C1 segment of cervical spinal cord (tissue), 14 donors: ENCODE results near the gene SLC16A7.

Experiments used
- DNase-seq, 14 donors: peaks; one replicate each; lab custom pipeline; 2025; lab: John Stamatoyannopoulos, UW

The SLC16A7 gene

GRCh38 chr12:59665701-59666100, 69.9 kb downstream of the SLC16A7 start:
- no peak for DNase-seq

GRCh38 chr12:59668674-59669073, 72.8 kb downstream of the SLC16A7 start:
- no peak for DNase-seq

- DNase-seq = no peak
Measured at GRCh38 chr12:59672273-59672672, 76.4 kb downstream of the SLC16A7 start.

DNA sequence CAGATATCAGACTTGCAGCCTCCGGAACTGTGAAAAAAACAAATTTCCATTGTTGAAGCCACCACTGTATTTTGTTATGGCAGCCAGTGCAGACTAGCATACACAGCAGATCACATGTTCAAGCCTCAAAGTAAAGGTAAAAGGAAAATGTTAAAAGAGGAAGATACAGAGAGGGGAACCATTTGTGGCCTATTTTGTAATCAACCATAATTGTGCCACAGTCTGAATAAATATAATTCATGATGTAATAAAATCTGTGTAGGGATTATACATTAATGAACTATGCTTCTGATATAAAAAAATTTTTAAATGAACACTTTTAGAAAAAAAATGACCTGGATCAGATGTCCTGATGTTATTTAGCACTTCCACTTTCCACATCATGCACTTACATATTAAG, 79.6 kb downstream of the SLC16A7 start:
- DNase-seq = no peak

- DNase-seq = no peak
Measured at GRCh38 chr12:59677857-59678256, 82.0 kb downstream of the SLC16A7 start.

- DNase-seq = no peak
Measured at GRCh38 chr12:59678759-59679411, 83.1 kb downstream of the SLC16A7 start.

- no peak for DNase-seq
Measured at GRCh38 chr12:59689776-59690175, 93.9 kb downstream of the SLC16A7 start.

- DNase-seq = no peak
Measured at GRCh38 chr12:59695379-59695778, 99.5 kb downstream of the SLC16A7 start.

- DNase-seq = no peak
Measured at GRCh38 chr12:59698600-59698999, 102.8 kb downstream of the SLC16A7 start.

DNA sequence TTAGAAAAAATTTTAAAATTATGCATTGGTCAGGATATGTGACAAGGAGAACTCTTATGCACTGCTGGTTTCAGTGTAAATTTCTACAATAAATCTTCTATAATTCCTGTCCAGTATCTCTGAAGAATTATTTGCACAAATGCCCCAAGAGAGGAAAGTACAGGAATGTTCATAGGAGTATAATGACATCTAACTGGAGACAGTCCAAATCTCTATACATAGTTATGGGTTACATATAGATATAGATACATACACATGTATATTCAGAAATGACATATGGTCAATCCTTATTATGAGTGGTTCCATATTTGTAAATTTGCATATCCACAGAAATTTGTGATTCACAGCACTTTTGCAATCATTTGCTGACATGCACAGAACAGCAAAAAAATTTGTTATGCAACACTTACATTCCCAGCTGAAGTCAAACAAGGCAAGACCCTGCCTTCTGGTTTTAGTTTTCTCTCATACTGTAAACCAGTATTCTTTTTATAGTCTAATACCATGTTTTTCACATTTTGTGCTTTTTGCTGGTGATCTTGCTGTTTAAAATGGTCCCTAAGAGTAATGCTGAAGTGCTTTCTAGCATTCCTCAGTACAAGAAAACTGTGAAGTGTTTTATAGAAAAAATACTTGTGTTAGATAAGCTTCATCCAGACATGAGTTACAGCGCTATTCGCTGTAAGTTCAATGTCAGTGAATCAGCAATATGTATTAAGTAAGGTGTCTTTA, 103.8 kb downstream of the SLC16A7 start:
- DNase-seq = no peak

DNA sequence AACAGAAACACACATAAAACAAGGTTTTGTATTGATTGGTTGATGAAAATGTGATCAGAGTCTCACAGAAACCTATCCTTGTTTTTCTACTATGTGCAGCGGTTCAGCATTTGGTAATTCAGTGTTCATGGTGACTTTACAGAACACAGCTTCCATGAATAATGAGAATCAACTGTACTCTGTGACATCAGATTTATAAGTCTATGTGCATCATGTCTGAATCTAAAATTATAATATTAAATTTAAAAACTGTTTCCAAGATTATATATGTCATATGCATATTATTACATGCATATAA, 104.3 kb downstream of the SLC16A7 start:
- no peak for DNase-seq

GRCh38 chr12:59708064-59708463, 112.2 kb downstream of the SLC16A7 start:
- no peak for DNase-seq

GRCh38 chr12:59708484-59708883, 112.7 kb downstream of the SLC16A7 start:
- peak in 1 of 14 donors; percentile 41 for DNase-seq

- no peak for DNase-seq
Measured at GRCh38 chr12:59710004-59710628, 114.3 kb downstream of the SLC16A7 start.

DNA sequence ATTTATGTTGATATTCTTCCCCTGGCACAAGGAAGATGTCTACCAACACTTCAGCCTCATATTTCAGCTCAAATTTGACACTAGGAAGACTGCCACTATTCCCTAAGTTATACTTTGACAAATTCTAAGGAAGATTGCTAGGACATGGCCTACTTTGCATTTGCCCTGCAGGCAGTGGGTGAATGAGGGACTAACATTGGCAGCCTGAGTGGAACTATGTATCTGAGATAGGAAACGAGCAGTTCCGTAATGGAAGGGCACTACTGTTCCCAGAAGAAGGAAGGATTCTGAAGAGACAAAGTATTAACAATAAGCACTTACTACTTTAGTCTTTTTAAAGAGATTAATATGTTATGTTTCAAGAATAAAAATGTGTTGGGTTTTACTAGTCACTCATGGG, 115.1 kb downstream of the SLC16A7 start:
- DNase-seq = no peak

GRCh38 chr12:59715434-59715833, 119.6 kb downstream of the SLC16A7 start:
- DNase-seq = no peak

GRCh38 chr12:59716043-59716442, 120.2 kb downstream of the SLC16A7 start:
- no peak for DNase-seq

GRCh38 chr12:59717436-59717835, 121.6 kb downstream of the SLC16A7 start:
- no peak for DNase-seq

DNA sequence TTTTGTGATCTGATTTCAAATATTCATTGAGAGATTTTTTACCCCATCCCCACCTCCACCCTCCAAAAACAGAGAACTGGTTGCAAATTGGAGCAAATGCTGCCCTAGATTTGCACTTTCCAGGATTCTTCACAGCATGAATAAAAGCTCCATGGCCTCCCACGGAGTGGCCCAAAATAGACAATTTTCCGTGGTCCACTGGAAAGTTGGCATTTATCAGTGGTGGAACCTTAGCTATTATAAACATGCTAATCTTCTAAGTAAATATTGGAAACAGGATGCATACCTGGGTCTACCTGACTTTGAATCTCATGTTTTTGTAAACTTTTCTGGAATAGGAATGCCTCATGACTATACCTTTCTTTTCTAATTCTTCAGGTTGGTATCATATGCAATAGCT, 123.9 kb downstream of the SLC16A7 start:
- DNase-seq = no peak

DNA sequence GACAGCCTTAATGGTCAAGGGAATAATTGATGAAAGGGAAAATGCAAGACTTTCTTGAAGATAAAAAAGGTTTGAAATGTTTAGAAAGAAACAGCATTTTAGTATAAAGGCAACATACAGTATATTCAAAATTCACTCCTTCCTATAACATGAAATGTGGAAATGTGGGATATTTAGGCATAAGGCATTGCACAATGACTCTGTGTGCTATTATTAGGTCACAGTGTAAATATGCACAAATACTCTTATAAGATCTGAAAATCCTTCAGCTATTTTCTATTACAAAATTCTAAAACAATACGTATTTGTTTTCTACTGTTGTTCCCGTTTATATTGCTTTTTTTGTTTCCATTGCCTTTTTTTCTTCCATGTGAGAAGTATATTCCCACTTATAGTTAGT, 127.7 kb downstream of the SLC16A7 start:
- no peak for DNase-seq

GRCh38 chr12:59724011-59724695, 128.3 kb downstream of the SLC16A7 start:
- no peak for DNase-seq

GRCh38 chr12:59733200-59733599, 137.4 kb downstream of the SLC16A7 start:
- no peak for DNase-seq

- DNase-seq = no peak
Measured at GRCh38 chr12:59734371-59734770, 138.5 kb downstream of the SLC16A7 start.
